Measurements from ENCODE around the gene MAPK14.

MAPK14 gene

DNA sequence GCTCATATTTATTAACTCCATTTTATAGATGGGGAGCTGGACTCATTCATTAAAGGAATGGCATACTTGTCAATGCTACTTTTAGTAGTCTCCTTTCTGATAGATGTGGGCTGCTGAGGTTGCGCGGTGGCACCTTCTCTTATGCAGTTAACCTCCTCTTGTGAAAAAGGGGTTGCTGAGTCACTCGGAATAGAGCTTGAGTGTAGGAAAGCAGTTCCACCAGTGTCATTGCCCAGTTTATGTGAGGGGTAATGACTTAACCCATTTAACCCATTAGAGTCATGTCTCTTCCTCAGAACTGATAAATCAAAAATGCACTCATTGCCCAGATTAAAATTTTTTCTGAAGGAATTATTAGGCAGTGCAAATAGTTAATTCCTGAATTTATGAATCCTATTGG is 6.3 kb downstream of the MAPK14 start:
- H3K9me3 ChIP-seq (ENCODE audit: control insufficient read depth in 5 of 5, low read length in 5 of 5), result no peaks in the 10 kb centered on the region
- peaks cover 3 to 60% (median 50%) of the 10 kb centered on the region in 5 donors for H3K4me1 ChIP-seq (ENCODE audit: control insufficient read depth in 5 of 5, insufficient read depth in 5 of 5, low read length in 5 of 5)
- no peak overlapping the region for H3K4me3 ChIP-seq (ENCODE audit: low read depth in 1 of 5, low read length in 5 of 5)
- H3K27ac ChIP-seq (ENCODE audit: low read depth, low read length), result peak overlapping the region; percentile 25
- peak overlapping the region in 1 of 5 donors; percentile 0 for H3K9ac ChIP-seq (ENCODE audit: low read length in 5 of 5)
- H3K27me3 ChIP-seq (ENCODE audit: control insufficient read depth in 5 of 5, insufficient read depth in 4 of 5, low read length in 5 of 5), result no peaks in the 10 kb centered on the region
- H3K36me3 ChIP-seq (ENCODE audit: control insufficient read depth in 5 of 5, insufficient read depth in 5 of 5, low read length in 5 of 5), result no peaks in the 10 kb centered on the region

DNA sequence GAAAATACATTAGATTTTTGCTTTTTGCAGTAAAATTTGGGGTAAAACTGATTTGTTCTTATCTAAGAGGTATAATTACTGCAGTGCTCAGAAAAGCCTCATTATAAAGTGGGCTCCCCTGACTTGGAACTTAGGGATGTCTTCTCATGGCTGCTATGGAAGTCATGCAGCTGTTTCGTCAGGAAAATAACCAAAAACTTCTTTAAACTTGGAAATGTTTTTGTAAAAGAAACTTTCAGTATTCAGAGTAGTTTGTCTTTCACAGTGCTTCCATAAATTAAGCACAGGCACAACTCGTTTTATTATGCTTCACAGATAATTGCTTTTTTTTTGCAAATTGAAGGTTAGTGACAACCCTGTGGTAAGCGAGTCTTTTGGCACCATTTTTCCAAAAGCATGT is 6.8 kb downstream of the MAPK14 start:
- Histone ChIP-seq H3K27ac (ENCODE audit: low read depth, low read length) (no peak overlapping the region), H3K9me3 (ENCODE audit: control insufficient read depth in 5 of 5, low read length in 5 of 5) (no peaks in the 10 kb centered on the region), H3K36me3 (ENCODE audit: control insufficient read depth in 5 of 5, insufficient read depth in 5 of 5, low read length in 5 of 5) (no peaks in the 10 kb centered on the region), H3K9ac (ENCODE audit: low read length in 5 of 5) (no peak overlapping the region), H3K4me1 (ENCODE audit: control insufficient read depth in 5 of 5, insufficient read depth in 5 of 5, low read length in 5 of 5) (peaks cover 3 to 64% (median 52%) of the 10 kb centered on the region in 5 donors), H3K27me3 (ENCODE audit: control insufficient read depth in 5 of 5, insufficient read depth in 4 of 5, low read length in 5 of 5) (no peaks in the 10 kb centered on the region), H3K4me3 (ENCODE audit: low read depth in 1 of 5, low read length in 5 of 5) (no peak overlapping the region)

DNA sequence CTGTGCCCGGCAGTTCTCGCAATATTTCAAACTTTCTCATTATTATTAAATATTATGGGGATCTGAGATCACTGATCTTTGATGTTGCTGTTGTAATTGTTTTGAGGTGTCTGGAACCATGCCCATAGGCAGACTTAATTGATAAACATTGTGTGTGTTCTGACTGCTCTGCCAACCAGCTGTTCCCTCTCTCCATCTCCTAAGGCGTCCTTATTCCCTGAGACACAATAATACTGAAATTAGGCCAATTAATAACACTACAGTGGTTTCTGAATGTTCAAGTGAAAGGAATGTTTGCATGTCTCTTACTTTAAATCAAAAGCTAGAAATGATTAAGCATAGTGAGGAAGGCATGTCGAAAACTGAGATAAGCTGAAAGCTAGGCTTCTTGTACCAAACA is 7.6 kb downstream of the MAPK14 start:
- Histone ChIP-seq H3K27ac (ENCODE audit: low read depth, low read length) (no peak overlapping the region), H3K4me3 (ENCODE audit: low read depth in 1 of 5, low read length in 5 of 5) (no peak overlapping the region), H3K27me3 (ENCODE audit: control insufficient read depth in 5 of 5, insufficient read depth in 4 of 5, low read length in 5 of 5) (no peaks in the 10 kb centered on the region), H3K9ac (ENCODE audit: low read length in 5 of 5) (no peak overlapping the region), H3K4me1 (ENCODE audit: control insufficient read depth in 5 of 5, insufficient read depth in 5 of 5, low read length in 5 of 5) (peaks cover 3 to 62% (median 49%) of the 10 kb centered on the region in 5 donors), H3K36me3 (ENCODE audit: control insufficient read depth in 5 of 5, insufficient read depth in 5 of 5, low read length in 5 of 5) (no peaks in the 10 kb centered on the region), H3K9me3 (ENCODE audit: control insufficient read depth in 5 of 5, low read length in 5 of 5) (no peaks in the 10 kb centered on the region)

DNA sequence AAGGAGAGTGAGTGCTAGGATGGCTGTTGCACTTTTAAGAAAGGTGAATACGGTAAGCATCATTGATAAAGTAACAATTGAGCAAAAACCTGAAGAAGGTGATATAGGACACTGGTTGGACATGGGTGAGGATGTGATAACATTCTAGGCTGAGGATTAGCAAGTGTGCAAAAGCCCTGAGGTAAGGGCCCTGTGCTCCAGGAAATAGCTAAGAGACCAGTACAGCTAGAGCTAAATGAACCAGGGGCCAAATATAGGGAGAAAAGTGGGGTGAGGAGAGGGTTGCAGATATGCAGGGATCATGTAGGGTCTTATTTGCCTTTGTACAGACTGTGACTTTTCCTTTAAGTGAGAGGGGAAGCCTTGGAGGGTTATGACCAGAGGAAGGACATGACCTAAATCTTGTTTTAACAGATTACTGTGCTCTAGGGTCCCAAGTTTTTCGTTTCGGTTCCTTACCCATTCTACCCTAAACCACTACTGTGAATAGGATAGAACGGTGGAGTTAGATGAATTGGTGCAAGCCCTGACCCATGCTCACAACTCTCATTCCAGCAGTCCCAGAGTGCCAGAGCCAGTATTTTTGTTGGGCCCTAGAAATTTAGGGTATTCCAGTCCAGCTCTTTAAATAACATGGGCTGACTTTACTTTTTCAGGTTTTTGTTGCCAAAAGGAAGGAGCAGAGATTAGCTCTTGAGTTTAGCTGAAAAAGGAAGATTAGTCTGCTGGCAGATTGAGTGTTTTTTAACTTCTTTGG is 10.7 kb downstream of the MAPK14 start:
- H3K36me3 ChIP-seq (ENCODE audit: control insufficient read depth in 5 of 5, insufficient read depth in 5 of 5, low read length in 5 of 5), result no peaks in the 10 kb centered on the region
- H3K4me1 ChIP-seq (ENCODE audit: control insufficient read depth in 5 of 5, insufficient read depth in 5 of 5, low read length in 5 of 5), result peaks cover 3 to 49% (median 38%) of the 10 kb centered on the region in 5 donors
- H3K4me3 ChIP-seq (ENCODE audit: low read depth in 1 of 5, low read length in 5 of 5), result peak overlapping the region in 1 of 5 donors; percentile 9
- peak overlapping the region in 4 of 5 donors; percentile 9 to 57 (median 36) for H3K9ac ChIP-seq (ENCODE audit: low read length in 5 of 5)
- peak overlapping the region; percentile 33 for H3K27ac ChIP-seq (ENCODE audit: low read depth, low read length)
- no peaks in the 10 kb centered on the region for H3K27me3 ChIP-seq (ENCODE audit: control insufficient read depth in 5 of 5, insufficient read depth in 4 of 5, low read length in 5 of 5)
- no peaks in the 10 kb centered on the region for H3K9me3 ChIP-seq (ENCODE audit: control insufficient read depth in 5 of 5, low read length in 5 of 5)

DNA sequence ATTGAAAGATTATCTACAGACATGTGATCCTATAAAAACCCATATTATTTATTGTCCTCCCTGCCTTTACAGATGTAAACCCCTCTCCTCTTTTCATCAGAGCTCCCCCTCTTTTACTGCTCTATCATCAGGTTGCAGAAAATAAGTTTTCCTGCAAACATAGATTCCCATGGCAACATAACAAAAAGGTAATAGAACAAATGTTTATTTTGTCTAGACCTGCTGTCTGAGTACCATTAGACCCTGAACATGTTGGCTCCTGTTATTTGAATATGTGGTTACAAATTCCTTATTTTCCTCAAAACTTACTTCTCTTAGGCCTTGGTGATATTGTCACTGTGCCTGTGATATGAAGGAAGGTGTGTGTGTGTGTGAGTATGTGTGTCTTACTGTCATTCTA is 11.5 kb downstream of the MAPK14 start:
- Histone ChIP-seq H3K9me3 (ENCODE audit: control insufficient read depth in 5 of 5, low read length in 5 of 5) (no peaks in the 10 kb centered on the region), H3K27me3 (ENCODE audit: control insufficient read depth in 5 of 5, insufficient read depth in 4 of 5, low read length in 5 of 5) (no peaks in the 10 kb centered on the region), H3K27ac (ENCODE audit: low read depth, low read length) (peak overlapping the region; percentile 33), H3K4me1 (ENCODE audit: control insufficient read depth in 5 of 5, insufficient read depth in 5 of 5, low read length in 5 of 5) (peaks cover 3 to 42% (median 34%) of the 10 kb centered on the region in 5 donors), H3K9ac (ENCODE audit: low read length in 5 of 5) (peak overlapping the region in 4 of 5 donors; percentile 9 to 57 (median 36)), H3K36me3 (ENCODE audit: control insufficient read depth in 5 of 5, insufficient read depth in 5 of 5, low read length in 5 of 5) (no peaks in the 10 kb centered on the region), H3K4me3 (ENCODE audit: low read depth in 1 of 5, low read length in 5 of 5) (no peak overlapping the region)

DNA sequence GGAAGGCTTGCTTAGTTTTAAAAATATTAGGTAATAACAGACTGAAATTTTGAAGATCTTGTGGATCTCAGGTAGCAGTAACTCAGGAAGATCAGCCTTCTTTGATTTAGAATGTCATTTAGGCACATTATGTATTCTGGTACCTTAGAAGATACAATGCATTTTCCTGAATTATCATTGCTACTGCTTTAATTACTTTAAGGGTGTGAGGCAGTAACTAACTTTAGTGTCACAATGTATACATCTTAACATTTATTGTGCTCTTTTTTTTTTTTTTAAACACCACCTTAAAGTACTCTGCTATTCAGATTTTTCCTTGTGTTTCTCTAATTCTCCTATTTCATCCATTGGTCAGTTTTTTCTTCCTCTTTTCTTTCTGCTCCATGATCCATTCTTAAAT is 13.3 kb downstream of the MAPK14 start:
- no peaks in the 10 kb centered on the region for H3K9me3 ChIP-seq (ENCODE audit: control insufficient read depth in 5 of 5, low read length in 5 of 5)
- H3K4me1 ChIP-seq (ENCODE audit: control insufficient read depth in 5 of 5, insufficient read depth in 5 of 5, low read length in 5 of 5), result peaks cover 3 to 29% (median 20%) of the 10 kb centered on the region in 5 donors
- no peak overlapping the region for H3K27ac ChIP-seq (ENCODE audit: low read depth, low read length)
- no peak overlapping the region for H3K4me3 ChIP-seq (ENCODE audit: low read depth in 1 of 5, low read length in 5 of 5)
- H3K36me3 ChIP-seq (ENCODE audit: control insufficient read depth in 5 of 5, insufficient read depth in 5 of 5, low read length in 5 of 5), result no peaks in the 10 kb centered on the region
- H3K9ac ChIP-seq (ENCODE audit: low read length in 5 of 5), result no peak overlapping the region
- no peaks in the 10 kb centered on the region for H3K27me3 ChIP-seq (ENCODE audit: control insufficient read depth in 5 of 5, insufficient read depth in 4 of 5, low read length in 5 of 5)

DNA sequence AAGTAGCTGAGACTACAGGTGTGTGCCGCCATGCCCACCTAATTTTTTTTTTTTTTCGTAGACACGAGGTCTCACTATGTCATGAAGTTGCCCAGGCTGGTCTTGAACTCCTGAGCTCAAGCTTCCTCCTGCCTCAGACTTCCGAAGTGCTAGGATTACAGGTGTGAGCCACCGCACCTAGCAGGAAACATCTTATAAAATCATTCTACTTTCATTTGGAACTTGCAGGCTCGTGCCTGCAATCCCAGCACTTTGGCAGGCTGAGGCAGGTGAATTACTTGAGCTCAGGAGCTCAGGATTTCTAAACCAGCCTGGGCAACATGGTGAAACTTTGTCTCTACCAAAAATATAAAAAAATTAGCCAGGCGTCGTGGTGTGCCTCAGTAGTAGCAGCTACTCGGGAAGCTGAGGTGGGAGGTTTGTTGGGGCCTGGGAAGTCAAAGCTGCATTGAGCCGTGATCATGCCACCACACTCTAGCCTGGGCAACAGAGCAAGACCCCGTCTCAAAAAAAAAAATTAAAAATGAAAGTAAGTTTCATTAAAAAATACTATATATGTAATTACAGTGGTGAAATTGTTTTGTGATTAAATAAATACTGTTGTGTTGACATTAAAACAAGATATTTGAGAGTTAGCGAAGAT is 15.1 kb downstream of the MAPK14 start:
- Histone ChIP-seq H3K4me1 (ENCODE audit: control insufficient read depth in 5 of 5, insufficient read depth in 5 of 5, low read length in 5 of 5) (peaks cover 3 to 22% (median 18%) of the 10 kb centered on the region in 5 donors), H3K9ac (ENCODE audit: low read length in 5 of 5) (no peak overlapping the region), H3K27ac (ENCODE audit: low read depth, low read length) (no peak overlapping the region)

DNA sequence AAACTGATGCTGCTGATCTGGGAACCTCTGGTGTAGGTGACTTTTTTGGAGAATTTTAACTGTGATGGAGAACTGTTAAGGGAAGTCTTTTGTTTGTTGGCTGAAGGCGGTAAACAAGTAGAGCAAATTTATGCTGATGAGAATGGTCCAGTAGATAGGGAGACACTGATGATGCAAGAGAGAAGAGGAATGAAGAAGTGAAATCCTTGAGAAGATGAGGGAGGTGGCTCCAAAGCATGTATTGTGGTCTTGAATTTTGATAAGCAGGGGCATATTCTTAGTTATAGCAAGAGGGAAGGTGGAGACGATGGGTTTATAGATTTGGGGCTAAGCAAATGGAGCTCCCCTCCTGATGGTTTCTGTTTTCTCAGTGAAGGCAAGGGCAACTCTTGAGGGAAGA is 22.0 kb downstream of the MAPK14 start:
- H3K9me3 ChIP-seq (ENCODE audit: control insufficient read depth in 5 of 5, low read length in 5 of 5), result no peaks in the 10 kb centered on the region
- no peaks in the 10 kb centered on the region for H3K27me3 ChIP-seq (ENCODE audit: control insufficient read depth in 5 of 5, insufficient read depth in 4 of 5, low read length in 5 of 5)
- peaks cover 0 to 23% (median 22%) of the 10 kb centered on the region in 5 donors for H3K4me1 ChIP-seq (ENCODE audit: control insufficient read depth in 5 of 5, insufficient read depth in 5 of 5, low read length in 5 of 5)
- no peak overlapping the region for H3K27ac ChIP-seq (ENCODE audit: low read depth, low read length)
- H3K36me3 ChIP-seq (ENCODE audit: control insufficient read depth in 5 of 5, insufficient read depth in 5 of 5, low read length in 5 of 5), result peaks cover 0 to 7% (median 2%) of the 10 kb centered on the region in 5 donors
- no peak overlapping the region for H3K4me3 ChIP-seq (ENCODE audit: low read depth in 1 of 5, low read length in 5 of 5)
- H3K9ac ChIP-seq (ENCODE audit: low read length in 5 of 5), result no peak overlapping the region

More for the DNA sequence above, 15.1 kb downstream of the MAPK14 start:
- Histone ChIP-seq H3K36me3 (ENCODE audit: control insufficient read depth in 5 of 5, insufficient read depth in 5 of 5, low read length in 5 of 5) (no peaks in the 10 kb centered on the region), H3K9me3 (ENCODE audit: control insufficient read depth in 5 of 5, low read length in 5 of 5) (no peaks in the 10 kb centered on the region), H3K27me3 (ENCODE audit: control insufficient read depth in 5 of 5, insufficient read depth in 4 of 5, low read length in 5 of 5) (no peaks in the 10 kb centered on the region), H3K4me3 (ENCODE audit: low read depth in 1 of 5, low read length in 5 of 5) (no peak overlapping the region)

DNA sequence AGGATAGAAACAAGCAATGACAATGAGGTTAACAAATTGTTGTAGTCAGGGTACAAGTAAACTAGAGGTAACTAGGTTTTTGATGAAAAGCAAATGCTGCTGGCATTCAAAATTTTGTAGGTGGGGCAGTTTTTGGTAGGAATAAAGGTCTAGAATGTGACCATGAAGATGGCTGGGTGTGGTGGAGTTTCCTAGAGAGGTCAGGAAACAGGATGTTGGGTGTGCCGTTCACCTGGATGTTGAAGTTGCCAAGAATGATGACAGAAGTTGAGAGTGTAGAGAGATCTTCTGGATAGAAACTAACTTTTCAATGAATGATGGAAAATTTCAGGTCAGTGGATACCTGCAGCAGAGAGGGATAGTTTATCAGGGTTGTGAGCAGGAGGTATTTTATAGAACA is 22.7 kb downstream of the MAPK14 start:
- H3K27me3 ChIP-seq (ENCODE audit: control insufficient read depth in 5 of 5, insufficient read depth in 4 of 5, low read length in 5 of 5), result no peaks in the 10 kb centered on the region
- H3K36me3 ChIP-seq (ENCODE audit: control insufficient read depth in 5 of 5, insufficient read depth in 5 of 5, low read length in 5 of 5), result peaks cover 0 to 7% (median 2%) of the 10 kb centered on the region in 5 donors
- H3K9ac ChIP-seq (ENCODE audit: low read length in 5 of 5), result no peak overlapping the region
- no peak overlapping the region for H3K27ac ChIP-seq (ENCODE audit: low read depth, low read length)
- H3K9me3 ChIP-seq (ENCODE audit: control insufficient read depth in 5 of 5, low read length in 5 of 5), result no peaks in the 10 kb centered on the region
- H3K4me3 ChIP-seq (ENCODE audit: low read depth in 1 of 5, low read length in 5 of 5), result no peak overlapping the region
- peaks cover 0 to 25% (median 22%) of the 10 kb centered on the region in 5 donors for H3K4me1 ChIP-seq (ENCODE audit: control insufficient read depth in 5 of 5, insufficient read depth in 5 of 5, low read length in 5 of 5)
